GM18511 (cell line): ENCODE data around the gene TEX19.

Experiments used
- ATAC-seq: cut with Tn5 transposase; IDR thresholded peaks from one replicate; pipeline ENCODE4 v1.9.1; 2021; ENCODE audit warnings: mild to moderate bottlenecking, moderate library complexity; ENCODE audit not compliant: unreplicated experiment

TEX19 gene, protein sequence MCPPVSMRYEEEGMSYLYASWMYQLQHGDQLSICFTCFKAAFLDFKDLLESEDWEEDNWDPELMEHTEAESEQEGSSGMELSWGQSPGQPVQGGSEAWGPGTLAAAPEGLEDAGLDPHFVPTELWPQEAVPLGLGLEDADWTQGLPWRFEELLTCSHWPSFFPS

DNA sequence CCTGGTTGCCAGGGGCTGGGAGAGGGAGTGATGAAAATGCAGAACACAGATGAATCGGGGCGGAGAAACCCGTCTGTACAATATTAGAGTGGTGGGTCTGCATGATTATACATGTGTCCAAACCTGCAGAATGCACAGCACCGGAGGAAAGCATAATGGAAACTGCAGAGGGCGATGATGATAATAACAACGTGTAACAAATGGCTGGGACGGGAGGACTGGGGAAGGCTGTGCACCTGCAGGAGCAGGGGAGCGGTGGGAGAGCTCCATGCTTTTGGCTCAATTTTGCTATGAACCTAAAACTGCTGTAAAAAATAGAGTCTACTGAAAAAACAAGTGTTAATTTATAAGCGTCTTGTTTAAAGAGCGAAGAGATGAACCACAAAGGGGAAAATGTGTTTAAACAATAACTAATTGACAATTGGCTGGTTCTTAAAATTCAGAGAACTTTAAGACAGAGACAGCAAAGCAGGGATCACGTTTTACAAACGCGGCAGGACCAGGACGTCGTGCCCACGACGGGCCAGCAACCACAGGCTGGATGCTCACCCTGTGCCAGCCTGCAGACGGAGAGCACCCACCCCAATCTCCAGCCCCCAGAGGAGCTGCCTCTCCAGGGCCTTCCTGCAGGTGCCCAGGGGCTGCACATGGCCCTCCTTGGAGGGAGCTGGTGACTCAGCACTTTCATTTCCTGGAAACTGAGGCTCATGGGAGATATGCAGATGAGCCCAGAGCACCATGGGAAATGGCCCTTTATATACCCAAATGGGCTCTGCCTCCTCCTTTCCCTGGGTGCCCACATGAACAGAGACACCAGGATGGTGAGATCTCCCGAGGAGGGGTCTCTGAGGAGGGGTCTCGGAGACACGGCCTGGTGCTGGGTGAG lies at the start of gene TEX19:
Gene TEX19, plus strand, starts transcription at position 783 of the 886 bp plus-strand sequence. CDS start 2,904 bp downstream, outside the sequence.
- ATAC-seq: no peak

DNA sequence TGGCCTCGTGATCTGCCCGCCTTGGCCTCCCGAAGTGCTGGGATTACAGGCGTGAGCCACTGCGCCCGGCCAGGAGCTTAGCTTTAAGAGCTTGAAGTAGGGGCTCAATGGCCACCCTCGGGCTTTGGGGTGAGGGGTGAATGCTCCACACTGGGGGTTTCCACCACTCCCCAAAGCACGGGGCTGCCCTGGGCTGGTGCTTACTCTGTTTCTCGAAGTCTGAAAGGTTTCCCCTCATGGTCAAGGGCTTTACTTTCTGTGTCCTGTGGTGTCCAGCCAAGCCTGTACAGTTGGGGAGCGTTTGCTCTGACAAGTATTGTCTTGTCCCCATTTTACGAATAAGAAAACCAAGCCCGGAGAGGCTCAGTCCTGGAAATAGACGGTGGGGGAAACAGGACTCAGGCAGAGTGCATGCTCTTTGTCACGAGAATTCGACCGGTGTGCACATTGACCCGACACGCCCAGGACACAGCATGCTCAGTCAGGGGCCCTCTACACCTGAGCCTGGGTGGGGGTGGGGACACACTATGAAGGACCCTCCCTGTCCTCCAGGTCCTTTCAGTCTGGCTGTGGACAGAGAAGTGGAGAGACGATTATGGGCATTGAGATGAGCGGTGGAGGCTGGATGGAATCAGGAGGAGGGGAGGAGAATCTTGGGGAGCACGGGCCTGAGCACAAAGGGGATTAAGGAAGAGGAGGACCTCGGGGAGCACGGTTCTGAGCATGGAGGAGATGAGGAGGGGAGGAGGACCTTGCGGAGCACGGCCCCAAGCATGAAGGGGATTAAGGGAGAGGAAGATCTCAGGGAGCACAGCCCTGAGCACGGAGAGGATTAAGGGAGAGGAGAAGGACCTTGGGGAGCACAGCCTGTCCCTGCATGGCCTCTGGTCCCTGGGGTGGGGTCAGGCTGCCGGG lies 49.1 kb upstream of the TEX19 start:
- ATAC-seq: no peak

DNA sequence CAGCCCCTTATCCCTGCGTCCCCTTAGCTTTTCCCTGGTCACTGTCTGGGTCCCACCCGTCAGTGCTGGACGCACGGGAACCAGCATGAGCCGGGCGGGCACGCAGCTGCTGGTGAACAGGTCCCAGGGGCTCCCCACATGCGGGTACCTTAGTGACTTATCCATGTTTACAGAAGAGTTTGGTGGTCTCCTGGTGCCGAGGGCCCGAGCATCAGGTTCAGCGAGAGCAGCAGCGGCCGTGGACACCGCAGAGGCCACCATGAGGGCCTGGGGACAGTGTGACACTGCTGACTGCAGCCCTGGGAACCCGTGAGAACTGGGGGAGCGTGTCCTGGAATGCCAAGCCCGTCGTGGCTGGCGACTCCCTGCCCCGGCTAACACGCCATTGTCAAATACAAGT lies 48.2 kb upstream of the TEX19 start:
- ATAC-seq: no peak

DNA sequence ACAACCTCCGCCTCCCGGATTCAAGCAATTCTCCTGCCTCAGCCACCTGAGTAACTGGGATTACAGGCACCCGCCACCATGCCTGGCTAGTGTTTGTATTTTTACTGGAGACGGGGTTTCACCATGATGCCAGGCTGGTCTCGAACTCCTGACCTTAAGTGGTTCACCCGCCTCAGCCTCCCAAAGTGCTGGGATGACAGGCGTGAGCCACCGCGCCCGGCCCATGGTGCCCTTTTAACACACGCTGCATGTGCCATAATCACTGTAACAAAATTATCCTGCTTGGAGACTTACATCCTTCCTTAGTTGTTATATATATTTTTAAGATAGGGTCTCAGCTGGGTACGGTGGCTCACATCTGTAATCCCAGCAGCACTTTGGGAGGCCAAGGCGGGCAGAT lies 47.1 kb upstream of the TEX19 start:
- no peak for ATAC-seq

DNA sequence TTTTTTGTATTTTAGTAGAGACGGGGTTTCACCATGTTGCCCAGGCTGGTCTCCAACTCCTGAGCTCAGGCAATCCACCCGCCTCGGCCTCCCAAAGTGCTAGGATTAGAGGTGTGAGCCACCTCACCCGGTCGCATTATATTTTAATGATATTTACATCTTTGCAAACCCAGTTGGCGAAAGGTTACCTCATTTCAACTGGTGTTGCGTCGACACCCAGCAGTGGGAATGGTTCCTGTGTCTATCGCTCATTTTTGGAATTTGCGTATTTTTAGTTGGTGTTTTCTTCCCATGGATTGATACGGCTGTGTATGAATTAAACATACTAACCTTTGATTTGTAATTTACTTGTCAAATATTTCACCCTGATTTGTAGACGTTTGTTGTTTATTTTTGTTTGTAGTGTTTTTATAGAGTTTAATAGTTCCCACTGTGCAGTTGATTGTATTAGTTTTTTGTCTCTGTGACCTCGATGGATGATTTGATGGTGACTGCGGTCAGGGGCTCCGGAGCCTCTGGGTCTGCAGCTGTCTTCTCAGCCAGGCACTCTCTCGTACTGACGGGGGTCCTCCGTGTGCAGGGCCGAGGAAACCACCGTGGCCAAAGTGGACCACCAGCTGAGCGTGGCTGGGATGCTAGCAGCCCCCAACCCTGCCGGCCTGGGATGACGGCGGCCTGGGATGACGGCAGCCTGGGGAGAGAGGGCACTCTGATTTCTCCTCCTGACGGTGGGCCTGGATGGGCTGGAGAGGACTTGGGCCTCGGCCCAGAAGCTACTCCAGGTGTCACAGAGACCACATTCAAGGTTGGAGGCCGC lies 45.6 kb upstream of the TEX19 start:
- ATAC-seq: no peak

DNA sequence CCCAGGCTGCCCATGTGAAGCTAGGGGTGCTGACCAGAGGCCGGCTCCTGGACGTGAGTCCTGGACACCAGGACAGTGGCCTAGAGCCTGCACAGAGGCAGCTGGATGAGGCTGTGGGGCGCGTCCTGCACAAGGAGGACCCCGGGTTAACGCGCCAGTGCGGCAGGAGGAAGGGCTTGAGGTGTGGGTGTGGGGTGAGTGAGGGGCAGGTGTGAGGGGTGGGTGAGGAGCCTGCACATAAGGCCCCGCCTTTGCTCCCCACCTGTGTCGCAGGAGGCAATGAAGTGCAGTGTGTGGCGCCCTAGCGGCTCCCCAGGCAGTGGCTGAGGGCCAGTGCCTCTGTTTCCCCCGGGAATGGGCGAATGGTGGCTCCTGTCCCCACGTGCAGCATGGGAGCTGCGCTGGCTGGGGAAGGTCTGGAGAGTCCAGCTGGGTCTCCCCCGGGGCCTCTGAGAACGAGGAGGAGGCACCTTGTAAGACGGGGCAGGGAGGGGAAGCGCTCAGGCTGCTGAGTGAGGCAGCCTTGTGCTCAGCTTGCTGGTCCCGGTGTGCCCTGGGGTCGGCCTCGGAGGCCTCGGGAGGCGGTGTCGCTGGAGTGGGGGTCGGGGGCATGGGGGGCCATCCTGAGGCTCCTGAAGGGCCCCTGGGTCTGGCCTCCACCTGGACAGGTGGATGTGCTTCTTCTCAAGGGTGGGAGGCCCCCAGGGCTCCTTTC lies 44.9 kb upstream of the TEX19 start:
- no peak for ATAC-seq

DNA sequence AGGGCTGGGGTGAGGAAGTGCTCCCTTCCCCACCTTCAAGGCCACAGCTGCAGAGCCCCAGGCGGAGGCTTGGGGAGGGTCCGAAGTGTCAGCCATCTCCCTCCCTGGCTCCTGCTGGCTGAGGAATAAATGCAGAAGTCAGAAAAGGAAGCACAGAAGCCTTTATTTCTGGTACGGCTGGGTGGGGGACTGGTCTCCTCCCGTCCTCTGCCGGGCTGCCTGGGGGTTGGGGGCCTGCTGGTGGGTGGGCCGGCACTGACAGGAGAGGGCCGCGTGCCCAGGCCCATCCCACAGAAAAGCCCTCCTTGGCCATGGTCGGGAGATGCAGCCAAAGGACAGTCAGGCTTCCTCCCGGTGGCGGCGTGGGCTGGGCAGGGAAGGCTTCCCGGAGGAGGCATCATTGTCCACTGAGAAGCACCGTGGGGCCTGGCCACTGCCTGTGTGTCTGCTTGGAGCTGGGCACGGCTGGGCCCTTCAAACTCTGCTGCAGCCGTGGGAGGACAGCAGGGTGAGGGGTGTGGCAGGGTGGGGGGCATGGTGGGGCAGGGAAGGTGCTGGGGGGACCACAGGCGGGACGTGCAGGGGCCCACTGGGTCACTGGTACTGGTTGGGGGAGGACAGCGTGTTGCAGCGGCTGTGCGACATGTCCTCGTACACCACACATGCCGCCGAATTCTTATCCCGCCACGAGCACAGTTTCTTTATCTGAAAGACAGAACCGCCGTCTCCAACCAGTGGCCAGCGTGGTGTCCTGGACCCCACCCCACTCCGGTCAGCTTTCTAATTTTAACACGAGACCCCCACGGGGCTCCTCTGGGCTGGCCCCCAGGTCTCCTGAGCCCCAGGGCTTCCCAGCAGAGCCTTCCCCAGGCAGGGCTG lies 44.1 kb upstream of the TEX19 start:
- no peak for ATAC-seq

DNA sequence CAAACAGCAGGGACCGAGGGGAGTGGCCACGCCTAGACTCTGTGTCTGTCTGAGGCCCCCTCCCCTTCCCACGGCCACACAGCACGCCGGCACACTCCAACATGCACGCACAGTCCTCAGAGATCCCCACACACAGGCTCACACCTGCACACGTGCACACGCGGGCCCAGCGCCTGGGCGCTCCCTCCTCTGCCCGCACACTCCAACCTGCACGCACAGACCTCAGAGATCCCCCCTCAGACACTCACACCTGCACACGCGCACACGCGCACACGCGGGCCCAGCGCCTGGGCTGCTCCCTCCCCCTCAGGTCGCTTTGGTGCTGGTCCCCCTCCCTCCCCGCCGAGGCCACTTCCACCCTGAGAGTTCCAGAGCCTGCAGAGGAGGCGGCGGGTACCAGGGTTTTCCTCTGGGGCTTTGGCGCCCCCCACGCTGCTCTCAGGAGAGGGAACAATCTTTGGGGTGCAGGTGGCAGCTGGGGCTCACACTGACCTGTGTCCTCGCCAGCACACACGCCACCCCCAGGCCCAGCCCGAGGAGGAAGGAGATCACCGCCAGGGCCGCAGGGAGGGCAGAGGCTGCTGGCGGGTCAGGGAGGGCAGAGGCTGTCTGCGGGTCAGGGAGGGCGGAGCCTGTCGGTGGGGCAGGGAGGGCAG lies 43.2 kb upstream of the TEX19 start:
- ATAC-seq: no peak

DNA sequence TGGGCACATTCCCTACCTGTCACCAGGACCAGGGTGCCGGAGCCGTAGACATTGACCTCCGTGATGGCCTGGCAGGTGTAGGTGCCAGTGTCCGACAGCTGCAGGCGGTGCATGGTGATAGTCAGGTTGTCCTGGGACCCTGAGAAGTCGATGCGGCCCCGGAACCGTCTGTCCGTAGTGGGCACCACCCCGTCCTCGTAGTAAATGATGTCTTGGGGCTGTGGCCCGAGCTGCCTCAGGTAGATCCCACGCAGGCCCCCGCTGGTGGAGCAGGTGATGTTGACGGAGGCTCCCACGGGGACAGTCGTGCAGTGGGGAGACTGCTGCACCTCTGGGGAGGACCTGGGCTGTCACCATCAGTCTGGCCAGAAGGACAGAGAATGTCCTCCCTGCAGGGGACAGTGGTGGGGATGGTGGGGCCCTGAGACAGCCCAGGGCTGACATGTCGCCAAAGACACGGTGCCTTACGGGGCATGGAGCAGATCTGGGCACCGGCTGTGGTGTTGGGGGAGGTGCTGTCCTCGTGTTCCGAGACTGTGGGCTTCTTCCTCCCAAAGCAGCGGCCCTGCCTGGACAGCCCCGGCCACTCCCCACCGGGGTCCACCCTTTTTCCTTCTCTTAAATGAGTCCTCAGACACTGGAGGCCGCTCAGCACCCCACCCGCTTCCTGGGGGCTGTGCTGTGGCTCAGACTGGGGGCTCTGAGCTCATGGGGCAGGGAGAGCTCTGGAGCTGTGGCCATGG lies 42.2 kb upstream of the TEX19 start:
- no peak for ATAC-seq

DNA sequence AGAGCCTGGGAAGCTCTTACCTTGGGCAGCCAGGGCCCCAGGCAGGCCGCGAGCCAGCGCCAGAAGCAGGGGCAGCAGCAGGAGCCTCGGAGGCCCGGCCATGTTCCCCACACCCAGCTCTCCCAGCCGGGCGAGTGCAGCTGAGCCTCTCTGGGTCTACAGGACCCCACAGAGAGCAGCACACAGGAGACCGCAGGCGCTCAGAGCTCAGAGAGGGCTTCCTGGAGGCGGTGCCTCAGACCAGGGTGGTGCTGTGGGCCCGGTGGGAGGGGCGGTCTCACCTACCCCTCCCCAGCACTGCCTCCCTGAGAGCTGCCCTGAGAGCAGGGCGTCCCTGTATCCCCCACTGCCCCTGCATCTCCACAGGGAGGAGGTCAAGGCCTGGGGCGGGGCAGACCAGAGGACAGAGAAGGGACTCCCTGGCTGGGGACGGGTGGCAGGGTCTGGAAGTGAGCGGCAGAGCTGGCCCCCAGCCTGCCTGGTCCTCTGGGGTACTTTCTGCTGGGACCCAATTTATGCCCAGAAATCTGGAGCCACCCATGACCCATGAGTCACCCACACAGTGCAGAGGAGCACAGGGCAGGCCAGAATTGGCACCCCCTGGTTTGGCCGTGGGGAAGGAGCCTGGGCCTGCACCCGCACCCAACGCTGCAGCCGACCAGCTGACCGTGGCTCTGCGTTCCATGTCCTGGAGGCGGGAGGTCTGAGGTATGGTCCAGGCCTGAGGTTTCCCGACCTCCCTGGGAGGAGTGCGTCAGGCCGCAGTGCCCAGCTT lies 41.5 kb upstream of the TEX19 start, which contains the start of gene CD7:
Gene CD7, minus strand, starts transcription at position 215 of the 775 bp plus-strand sequence. Its CDS starts 113 bp downstream, at position 102.
- no peak for ATAC-seq

DNA sequence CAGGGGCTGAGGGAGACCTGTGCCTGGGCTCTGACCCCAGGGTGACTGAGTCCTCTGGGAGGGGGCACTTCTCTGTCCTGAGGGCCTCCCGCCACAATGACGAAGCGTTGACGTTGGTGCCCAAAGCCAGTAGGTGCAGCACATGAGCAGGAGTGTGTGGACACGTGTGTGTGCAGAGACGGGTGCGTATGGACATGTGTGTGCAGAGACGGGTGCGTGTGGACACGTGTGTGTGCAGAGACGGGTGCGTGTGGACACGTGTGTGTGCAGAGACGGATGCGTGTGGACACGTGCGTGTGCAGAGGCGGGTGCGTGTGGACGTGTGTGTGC lies 40.9 kb upstream of the TEX19 start:
- ATAC-seq: no peak

DNA sequence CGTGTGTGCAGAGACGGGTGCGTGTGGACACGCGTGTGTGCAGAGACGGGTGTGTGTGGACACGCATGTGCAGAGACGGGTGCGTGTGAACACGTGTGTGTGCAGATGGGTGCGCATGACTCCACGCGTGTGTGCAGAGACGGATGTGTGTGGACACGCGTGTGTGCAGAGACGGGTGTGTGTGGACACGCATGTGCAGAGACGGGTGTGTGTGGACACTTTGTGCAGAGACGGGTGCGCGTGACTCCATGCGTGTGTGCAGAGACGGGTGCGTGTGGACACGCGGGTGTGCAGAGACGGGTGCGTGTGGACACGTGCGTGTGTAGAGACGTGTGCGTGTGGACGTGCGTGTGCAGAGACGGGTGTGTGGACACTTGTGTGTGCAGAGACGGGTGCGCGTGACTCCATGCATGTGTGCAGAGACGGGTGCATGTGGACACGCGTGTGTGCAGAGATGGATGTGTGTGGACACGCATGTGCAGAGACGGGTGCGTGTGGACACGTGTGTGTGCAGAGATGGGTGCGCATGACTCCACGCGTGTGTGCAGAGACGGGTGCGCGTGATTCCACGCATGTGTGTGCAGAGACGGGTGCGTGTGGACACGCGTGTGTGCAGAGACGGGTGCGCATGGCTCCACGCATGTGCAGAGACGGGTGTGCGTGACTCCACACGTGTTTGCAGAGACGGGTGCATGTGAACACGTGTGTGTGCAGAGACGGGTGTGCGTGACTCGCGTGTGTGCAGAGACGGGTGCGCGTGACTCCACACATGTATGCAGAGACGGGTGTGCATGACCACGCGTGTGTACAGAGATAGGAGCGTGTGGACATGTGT lies 40.1 kb upstream of the TEX19 start:
- no peak for ATAC-seq

DNA sequence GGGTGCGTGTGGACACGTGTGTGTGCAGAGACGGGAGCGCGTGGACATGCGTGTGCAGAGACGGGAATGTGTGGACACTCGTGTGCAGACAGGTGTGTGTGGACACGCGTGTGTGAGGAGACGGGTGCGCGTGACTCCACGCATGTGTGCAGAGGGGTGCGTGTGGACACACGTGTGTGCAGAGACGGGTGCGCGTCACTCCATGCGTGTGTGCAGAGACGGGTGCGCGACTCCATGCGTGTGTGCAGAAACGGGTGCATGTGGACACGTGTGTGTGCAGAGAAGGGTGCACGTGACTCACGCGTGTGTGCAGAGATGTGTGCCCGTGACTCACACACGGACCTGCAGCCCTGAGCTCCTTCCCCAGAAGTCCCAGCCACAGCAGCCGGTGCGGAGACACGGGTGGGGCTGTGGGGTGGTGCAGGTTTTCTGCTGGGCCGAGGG lies 39.4 kb upstream of the TEX19 start:
- ATAC-seq: no peak

DNA sequence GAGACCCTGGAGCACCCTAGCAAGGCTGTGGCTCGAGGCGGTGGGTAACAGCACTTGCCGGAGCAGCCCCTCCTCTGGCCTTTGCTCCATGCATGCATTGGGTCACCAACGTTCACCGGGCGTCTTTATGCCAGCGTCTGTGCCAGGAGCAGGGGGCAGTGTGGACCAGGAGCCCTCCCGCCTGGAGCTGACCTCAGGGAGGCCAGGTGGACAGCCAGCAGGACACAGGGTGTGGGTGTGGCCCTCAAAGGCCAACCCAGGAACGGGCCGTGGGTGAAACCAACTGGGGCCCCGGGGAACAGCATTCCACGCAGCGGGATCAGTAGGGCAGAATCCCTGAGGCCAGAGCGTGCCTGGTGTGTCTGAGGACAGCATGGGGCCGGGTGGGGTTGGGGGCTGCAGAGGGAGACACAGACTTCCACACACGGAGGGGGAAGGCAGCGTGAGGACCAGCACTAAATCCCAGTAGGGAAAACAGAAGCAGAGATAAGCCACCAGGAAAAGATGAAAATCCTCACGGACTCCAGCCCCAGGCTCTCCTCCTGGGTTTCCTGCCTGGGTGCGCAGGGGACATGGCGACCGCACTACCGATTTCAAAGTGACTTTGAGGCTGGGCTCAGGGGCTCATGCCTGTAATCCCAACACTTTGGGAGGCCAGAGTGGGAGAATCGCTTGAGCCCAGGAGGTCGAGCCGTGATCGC lies 38.8 kb upstream of the TEX19 start:
- ATAC-seq: no peak
